Panc1 (cell line): ENCODE results near the gene PLXNA2. TPM values are rescaled to one million over a fixed set of nuclear protein-coding genes. Genes with fewer than 3 reads are reported as not detected.

Experiments used
- ATAC-seq: fragments of 200-7000 bp; cut with Tn5 transposase; 2 replicates; pipeline ENCODE4 v1.9.1; 2020; ENCODE audit warnings: mild to moderate bottlenecking, moderate library complexity
- BruUV-seq: library from RNA; stranded (reverse); fragments of 400-500 nt; replicated peaks from 2 replicates; lab custom pipeline; 2021; lab: Mats Ljungman, UMichigan
- CTCF ChIA-PET: fragments of 300-600 bp; sonication (Branson Sonifier 250); formaldehyde crosslinking; loops from one replicate; lab custom pipeline; 2022; ENCODE audit warnings: antibody characterized with exemption; lab: Charles Lee
- POLR2A ChIA-PET: fragments of 300-600 bp; sonication (Branson Sonifier 250); formaldehyde crosslinking; loops from one replicate; lab custom pipeline; 2022; ENCODE audit warnings: antibody characterized with exemption; lab: Charles Lee
- DNase-seq: peaks from one replicate; pipeline ENCODE4 v3.0.0-alpha.2; 2010; ENCODE audit warnings: low read depth, low spot score
- H3K27ac ChIP-seq: 2 replicates; pipeline ENCODE4 v1.5.1; 2011; ENCODE audit warnings: mild to moderate bottlenecking, low read length, inconsistent platforms
- H3K27me3 ChIP-seq: fragments of 200-500 bp; sonication (Bioruptor generic); 2 replicates; pipeline ENCODE4 v1.6.0; 2014; ENCODE audit warnings: low read length, inconsistent platforms; ENCODE audit not compliant: control insufficient read depth, insufficient read depth
- H3K36me3 ChIP-seq: fragments of 200-500 bp; sonication (Bioruptor generic); 2 replicates; pipeline ENCODE4 v1.5.1; 2014; ENCODE audit warnings: inconsistent platforms, mild to moderate bottlenecking, low read length, moderate library complexity; ENCODE audit not compliant: control insufficient read depth, insufficient read depth
- H3K4me1 ChIP-seq: 2 replicates; pipeline ENCODE4 v1.5.1; 2011; ENCODE audit warnings: inconsistent platforms, mild to moderate bottlenecking, low read length, moderate library complexity; ENCODE audit not compliant: control insufficient read depth, insufficient read depth
- H3K4me3 ChIP-seq, 2 experiments: 2 replicates each; pipeline ENCODE4 v1.5.1; 2011 to 2012; ENCODE audit warnings: low read depth in 2 of 2, low read length in 2 of 2, mild to moderate bottlenecking in 2 of 2, inconsistent platforms in 1 of 2, moderate library complexity in 1 of 2
- H3K9me3 ChIP-seq: fragments of 200-500 bp; sonication (Bioruptor generic); 2 replicates; pipeline ENCODE4 v1.5.1; 2014; ENCODE audit warnings: low read depth, mild to moderate bottlenecking, inconsistent platforms, low read length, moderate library complexity; ENCODE audit not compliant: control insufficient read depth, insufficient read depth
- CTCF ChIP-seq: fragments of 450-650 bp; IDR thresholded peaks from 2 replicates; pipeline ENCODE4 v1.5.1; 2017; ENCODE audit warnings: mild to moderate bottlenecking
- POLR2AphosphoS5 ChIP-seq: IDR thresholded peaks from 2 replicates; pipeline ENCODE4 v1.6.1; 2012; ENCODE audit warnings: mild to moderate bottlenecking, low read depth, low read length, moderate library complexity
- REST ChIP-seq, 2 experiments: IDR thresholded peaks; 2 replicates each; pipeline ENCODE4 v1.6.1; 2011 to 2012; ENCODE audit warnings: low read depth in 2 of 2, control low read depth in 1 of 2, low read length in 1 of 2, mild to moderate bottlenecking in 1 of 2, moderate library complexity in 1 of 2; ENCODE audit not compliant: insufficient read depth in 1 of 2
- SIN3A ChIP-seq: IDR thresholded peaks from 2 replicates; pipeline ENCODE4 v1.6.1; 2012; ENCODE audit warnings: low read depth, mild to moderate bottlenecking, low read length, moderate library complexity, borderline replicate concordance; ENCODE audit not compliant: insufficient read depth
- TCF7L2 ChIP-seq: IDR thresholded peaks from 2 replicates; pipeline ENCODE4 v1.6.1; 2011; ENCODE audit warnings: mild to moderate bottlenecking, low read depth, low read length, inconsistent platforms
- in situ Hi-C: cut with HindIII; loops from 2 replicates; pipeline ENCODE4 v1.10.0; 2016; ENCODE audit warnings: low sequenced_read_pairs, low pct_unique_long_range_greater_than_20kb
- intact Hi-C: fragments of 100-400 bp; cut with micrococcal nuclease; formaldehyde crosslinking; loops from one replicate; pipeline ENCODE4 v1.10.0; 2022; ENCODE audit not compliant: unreplicated experiment
- total RNA-seq: library from RNA; stranded (reverse); gene quantifications from one replicate; pipeline ENCODE4 v1.2.1, GENCODE V29; 2021; ENCODE audit not compliant: unreplicated experiment

The PLXNA2 gene
- total RNA-seq, 1 experiment from 2014 or later: 0.98 TPM

GRCh38 chr1:208240662-208241355 lies 3.4 kb downstream of the PLXNA2 start:
- H3K27ac ChIP-seq: no peak overlapping the region
- peaks cover 30% of the 10 kb centered on the region for H3K27me3 ChIP-seq
- H3K36me3 ChIP-seq: no peaks in the 10 kb centered on the region
- BruUV-seq: no TSS peak
- ATAC-seq (no peak), DNase-seq (no peak)
- H3K9me3 ChIP-seq: no peaks in the 10 kb centered on the region
- CTCF ChIA-PET: interaction anchor here (0.8 kb wide), 1 partner anchor 13 kb away, joined by 3 read pairs; no protein-coding TSS in a partner anchor
- POLR2A ChIA-PET: no interaction called here
- in situ Hi-C loops: no loop called here
- intact Hi-C loops: loop anchor here (5.0 kb wide), 1 partner anchor 109 kb away; no protein-coding TSS in a partner anchor
- no peak overlapping the region for H3K4me3 ChIP-seq
- TF ChIP-seq SIN3A: no peak
- no peak for TF ChIP-seq REST (IDR thresholded peaks at IDR 0.05; ENCODE audit: insufficient read depth in 1 of 2, low read depth in 2 of 2, low read length in 1 of 2)
- no peak for TF ChIP-seq POLR2AphosphoS5
- TF ChIP-seq TCF7L2: no peak
- no peak for TF ChIP-seq CTCF
- H3K4me1 ChIP-seq: peaks cover 11% of the 10 kb centered on the region

- DNase-seq (no peak), ATAC-seq (no peak)
- no peaks in the 10 kb centered on the region for H3K36me3 ChIP-seq
- intact Hi-C loops (loop anchor here (5.0 kb wide), 1 partner anchor 107 kb away; no protein-coding TSS in a partner anchor), in situ Hi-C loops (no loop called here)
- no peak for TF ChIP-seq TCF7L2
- TF ChIP-seq SIN3A: no peak
- no peak for TF ChIP-seq CTCF
- TF ChIP-seq POLR2AphosphoS5: no peak
- no peak for TF ChIP-seq REST (IDR thresholded peaks at IDR 0.05; ENCODE audit: insufficient read depth in 1 of 2, low read depth in 2 of 2, low read length in 1 of 2)
- POLR2A ChIA-PET: no interaction called here
- H3K4me3 ChIP-seq: no peak overlapping the region
- H3K27ac ChIP-seq: no peak overlapping the region
- H3K9me3 ChIP-seq: no peaks in the 10 kb centered on the region
- CTCF ChIA-PET: interaction anchor here (1.8 kb wide), 1 partner anchor 218 kb away, joined by 5 read pairs; no protein-coding TSS in a partner anchor
- peaks cover 7% of the 10 kb centered on the region for H3K4me1 ChIP-seq
- no TSS peak for BruUV-seq
- peaks cover 24% of the 10 kb centered on the region for H3K27me3 ChIP-seq
These were observed 4.5 kb downstream of the PLXNA2 start for GRCh38 chr1:208239473-208240381.
